ENCODE data around the gene SLC22A31.

DNA sequence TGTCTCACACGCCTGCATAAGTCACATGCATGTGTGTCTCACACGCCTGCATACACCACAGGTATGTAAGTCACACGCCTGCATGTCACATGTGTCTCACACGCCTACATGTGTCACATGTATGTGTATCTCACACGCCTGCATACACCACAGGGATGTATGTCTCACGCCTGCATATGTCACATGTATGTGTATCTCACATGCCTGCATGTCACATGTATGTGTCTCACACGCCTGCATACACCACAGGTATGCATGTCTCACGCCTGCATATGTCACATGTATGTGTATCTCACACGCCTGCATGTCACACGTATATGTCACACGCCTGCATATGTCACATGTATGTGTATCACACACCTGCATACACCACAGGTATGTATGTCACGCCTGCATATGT, 42.6 kb downstream of the SLC22A31 start:
- TF ChIP-seq CTCF (IDR thresholded peaks at IDR 0.05; ENCODE audit: insufficient read depth, low read length, poor library complexity, severe bottlenecking) (no peak), EZH2phosphoT487 (conservative IDR thresholded peaks at IDR 0.05; ENCODE audit: low read length) (no peak)
